Caco-2 (cell line): ENCODE measurements around the gene ZMYND15. TPM values are rescaled to one million over a fixed set of nuclear protein-coding genes. Genes with fewer than 3 reads are reported as not detected.

Experiments used
- BruUV-seq: library from RNA; stranded (reverse); fragments of 400-500 nt; replicated peaks from 2 replicates; lab custom pipeline; 2021; lab: Mats Ljungman, UMichigan
- CTCF ChIA-PET: fragments of 300-600 bp; sonication (Branson Sonifier 250); formaldehyde crosslinking; loops from one replicate; lab custom pipeline; 2022; ENCODE audit warnings: antibody characterized with exemption; lab: Charles Lee
- POLR2A ChIA-PET: fragments of 300-600 bp; sonication (Branson Sonifier 250); formaldehyde crosslinking; loops from one replicate; lab custom pipeline; 2022; ENCODE audit warnings: antibody characterized with exemption; lab: Charles Lee
- DNase-seq, 2 experiments: peaks; one replicate each; pipeline versions ENCODE4 v3.0.0 to v3.0.0-alpha.2; 2020 to 2022
- H3K27me3 ChIP-seq: replicated peaks from 2 replicates; pipeline ENCODE4 v1.6.0; 2011; ENCODE audit warnings: low read length; ENCODE audit not compliant: control insufficient read depth, insufficient read depth
- H3K36me3 ChIP-seq: 2 replicates; pipeline ENCODE4 v1.5.1; 2011; ENCODE audit warnings: low read length; ENCODE audit not compliant: control insufficient read depth, insufficient read depth
- H3K4me1 ChIP-seq: fragments of 250-450 bp; sonication (Bioruptor Pico); 2 replicates; pipeline ENCODE4 v1.5.1; 2020; ENCODE audit warnings: mild to moderate bottlenecking
- H3K4me3 ChIP-seq: 2 replicates; pipeline ENCODE4 v1.5.1; 2011; ENCODE audit warnings: low read depth, mild to moderate bottlenecking, control low read depth, low read length
- H3K9me3 ChIP-seq: fragments of 250-450 bp; sonication (Bioruptor Pico); 2 replicates; pipeline ENCODE4 v1.5.1; 2020; ENCODE audit warnings: mild to moderate bottlenecking, moderate library complexity
- H3K27ac Mint-ChIP-seq: one replicate; pipeline ENCODE4 v1.8.0; 2022; ENCODE audit warnings: mixed read lengths; ENCODE audit not compliant: unreplicated experiment
- H3K27me3 Mint-ChIP-seq: one replicate; pipeline ENCODE4 v1.8.0; 2022; ENCODE audit warnings: mixed read lengths; ENCODE audit not compliant: insufficient read depth, unreplicated experiment
- H3K36me3 Mint-ChIP-seq: one replicate; pipeline ENCODE4 v1.8.0; 2022; ENCODE audit warnings: mild to moderate bottlenecking, mixed read lengths; ENCODE audit not compliant: insufficient read depth, unreplicated experiment
- H3K4me1 Mint-ChIP-seq: one replicate; pipeline ENCODE4 v1.8.0; 2022; ENCODE audit warnings: low read depth, mixed read lengths; ENCODE audit not compliant: unreplicated experiment
- H3K4me3 Mint-ChIP-seq: one replicate; pipeline ENCODE4 v1.8.0; 2022; ENCODE audit warnings: mild to moderate bottlenecking, moderate library complexity, mixed read lengths; ENCODE audit not compliant: unreplicated experiment
- H3K9me3 Mint-ChIP-seq: one replicate; pipeline ENCODE4 v1.8.0; 2022; ENCODE audit warnings: mixed read lengths; ENCODE audit not compliant: unreplicated experiment
- CTCF ChIP-seq, 2 experiments: fragments of 200-600 bp in 1 of 2; IDR thresholded peaks; 1 replicate in 1 of 2; 2 replicates in 1 of 2; pipeline versions ENCODE4 v1.5.1 to v1.8.0; 2011 to 2022; ENCODE audit warnings: antibody characterized with exemption in 1 of 2, control low read depth in 1 of 2, inconsistent platforms in 1 of 2, low read depth in 1 of 2, low read length in 1 of 2, mild to moderate bottlenecking in 1 of 2, moderate library complexity in 1 of 2; ENCODE audit not compliant: insufficient read depth in 1 of 2, severe bottlenecking in 1 of 2, unreplicated experiment in 1 of 2
- intact Hi-C: fragments of 100-400 bp; cut with micrococcal nuclease; formaldehyde crosslinking; loops from one replicate; pipeline ENCODE4 v1.10.0; 2022; ENCODE audit not compliant: unreplicated experiment
- total RNA-seq: library from RNA; stranded (reverse); gene quantifications from 2 replicates; pipeline ENCODE4 v1.2.3, GENCODE V29; 2022

The ZMYND15 gene
- total RNA-seq, 1 experiment from 2014 or later: 3.5 TPM

GRCh38 chr17:4786516-4786915 is 46.9 kb downstream of the ZMYND15 start:
- H3K4me1 ChIP-seq: peaks cover 10% of the 10 kb centered on the region
- no peaks in the 10 kb centered on the region for H3K9me3 ChIP-seq
- ChIA-PET POLR2A (interaction anchor here (0.6 kb wide), 1 partner anchor 49 kb away, joined by 3 read pairs; no protein-coding TSS in a partner anchor), CTCF (interaction anchor here (0.6 kb wide), 1 partner anchor 13 kb away, joined by 7 read pairs; no protein-coding TSS in a partner anchor)
- Mint-ChIP-seq H3K4me1 (peaks cover 6% of the 10 kb centered on the region), H3K27ac (peak overlapping the region; percentile 55), H3K36me3 (peaks cover 15% of the 10 kb centered on the region), H3K9me3 (no peaks in the 10 kb centered on the region), H3K27me3 (no peaks in the 10 kb centered on the region), H3K4me3 (no peak overlapping the region)
- H3K36me3 ChIP-seq: no peaks in the 10 kb centered on the region
- intact Hi-C loops: no loop called here
- DNase-seq: no peak
- no peaks in the 10 kb centered on the region for H3K27me3 ChIP-seq
- H3K4me3 ChIP-seq: no peak overlapping the region
- no peak for TF ChIP-seq CTCF (IDR thresholded peaks at IDR 0.05; ENCODE audit: insufficient read depth in 1 of 2, low read depth in 1 of 2, low read length in 1 of 2, severe bottlenecking in 1 of 2, unreplicated experiment in 1 of 2)
- no TSS peak for BruUV-seq

GRCh38 chr17:4788159-4788806 is 48.6 kb downstream of the ZMYND15 start:
- no peaks in the 10 kb centered on the region for H3K9me3 ChIP-seq
- no peak for DNase-seq
- TSS peak; percentile 62 for BruUV-seq
- TF ChIP-seq CTCF (IDR thresholded peaks at IDR 0.05; ENCODE audit: insufficient read depth in 1 of 2, low read depth in 1 of 2, low read length in 1 of 2, severe bottlenecking in 1 of 2, unreplicated experiment in 1 of 2): no peak
- Mint-ChIP-seq H3K27ac (peak overlapping the region; percentile 86), H3K9me3 (no peaks in the 10 kb centered on the region), H3K4me1 (peaks cover 6% of the 10 kb centered on the region), H3K4me3 (peak overlapping the region; percentile 90), H3K36me3 (peaks cover 15% of the 10 kb centered on the region), H3K27me3 (no peaks in the 10 kb centered on the region)
- no peaks in the 10 kb centered on the region for H3K27me3 ChIP-seq
- ChIA-PET CTCF (interaction anchor here (1.4 to 4.0 kb wide), 3 partner anchors 17 to 56 kb away, joined by 4 to 31 read pairs (median 13); partner anchors contain the start of genes MED11 and TM4SF5), POLR2A (interaction anchor here (1.3 to 1.4 kb wide), 2 partner anchors 17 to 78 kb away, joined by 3 read pairs; partner anchors contain the start of genes ARRB2 and TM4SF5)
- H3K36me3 ChIP-seq: no peaks in the 10 kb centered on the region
- intact Hi-C loops: loop anchor here (1.0 kb wide), 1 partner anchor 10 kb away; no protein-coding TSS in a partner anchor
- H3K4me1 ChIP-seq: peaks cover 10% of the 10 kb centered on the region
- H3K4me3 ChIP-seq: peak overlapping the region; percentile 21

- BruUV-seq: TSS peak; percentile 88
- H3K9me3 Mint-ChIP-seq: no peaks in the 10 kb centered on the region
- peak within 1 kb of the TSS; percentile 86 for H3K27ac Mint-ChIP-seq
- no peaks in the 10 kb centered on the region for H3K27me3 ChIP-seq
- intact Hi-C loops: loop anchor here (1.0 kb wide), 1 partner anchor 11 kb away; no protein-coding TSS in a partner anchor
- DNase-seq: peak; percentile 80 to 83
- no peaks in the 10 kb centered on the region for H3K36me3 ChIP-seq
- H3K4me1 ChIP-seq: peaks cover 10% of the 10 kb centered on the region
- no peaks in the 10 kb centered on the region for H3K9me3 ChIP-seq
- peak within 1 kb of the TSS; percentile 70 for H3K4me3 ChIP-seq
- H3K36me3 Mint-ChIP-seq: peaks cover 15% of the 10 kb centered on the region
- ChIA-PET POLR2A (interaction anchor here (0.9 to 1.5 kb wide), 4 partner anchors 18 to 179 kb away, joined by 3 read pairs; partner anchors contain the start of genes ARRB2 and TM4SF5), CTCF (interaction anchor here (0.6 to 4.0 kb wide), 10 partner anchors 10 to 368 kb away, joined by 3 to 31 read pairs (median 10); partner anchors contain the start of genes ARRB2, MED11, PLD2 and SPAG7)
- no peaks in the 10 kb centered on the region for H3K27me3 Mint-ChIP-seq
- no peak for TF ChIP-seq CTCF (IDR thresholded peaks at IDR 0.05; ENCODE audit: insufficient read depth in 1 of 2, low read depth in 1 of 2, low read length in 1 of 2, severe bottlenecking in 1 of 2, unreplicated experiment in 1 of 2)
- H3K4me1 Mint-ChIP-seq: peaks cover 6% of the 10 kb centered on the region
- peak within 1 kb of the TSS; percentile 90 for H3K4me3 Mint-ChIP-seq
These were observed 49.4 kb downstream of the ZMYND15 start, which contains the start of gene GLTPD2 for GRCh38 chr17:4788807-4789700. Gene GLTPD2, plus strand, starts transcription at chr17:4788964. Its CDS starts 48 bp downstream, at chr17:4789012.
